ENCODE results near the gene TMUB2.

DNA sequence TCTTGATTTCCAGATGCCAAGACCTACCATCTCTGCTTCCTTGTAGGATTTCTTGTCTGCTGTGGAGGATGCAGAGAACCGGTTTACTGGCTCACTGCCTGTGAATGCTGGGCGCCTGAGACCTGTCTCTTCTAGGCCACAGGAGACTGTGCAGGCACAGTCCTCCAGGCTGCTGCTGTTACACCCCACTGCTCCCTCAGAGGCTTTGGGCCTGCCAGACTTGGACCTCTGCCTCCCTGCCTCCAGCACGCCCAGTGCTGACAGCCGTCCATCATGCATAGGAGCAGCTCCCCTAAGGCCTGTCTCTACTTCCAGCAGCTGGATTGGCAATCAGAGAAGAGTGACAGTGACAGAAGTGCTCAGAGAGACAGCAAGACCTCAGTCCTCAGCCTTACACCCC lies 39.0 kb upstream of the TMUB2 start:
- TF ChIP-seq, protein P1, sequence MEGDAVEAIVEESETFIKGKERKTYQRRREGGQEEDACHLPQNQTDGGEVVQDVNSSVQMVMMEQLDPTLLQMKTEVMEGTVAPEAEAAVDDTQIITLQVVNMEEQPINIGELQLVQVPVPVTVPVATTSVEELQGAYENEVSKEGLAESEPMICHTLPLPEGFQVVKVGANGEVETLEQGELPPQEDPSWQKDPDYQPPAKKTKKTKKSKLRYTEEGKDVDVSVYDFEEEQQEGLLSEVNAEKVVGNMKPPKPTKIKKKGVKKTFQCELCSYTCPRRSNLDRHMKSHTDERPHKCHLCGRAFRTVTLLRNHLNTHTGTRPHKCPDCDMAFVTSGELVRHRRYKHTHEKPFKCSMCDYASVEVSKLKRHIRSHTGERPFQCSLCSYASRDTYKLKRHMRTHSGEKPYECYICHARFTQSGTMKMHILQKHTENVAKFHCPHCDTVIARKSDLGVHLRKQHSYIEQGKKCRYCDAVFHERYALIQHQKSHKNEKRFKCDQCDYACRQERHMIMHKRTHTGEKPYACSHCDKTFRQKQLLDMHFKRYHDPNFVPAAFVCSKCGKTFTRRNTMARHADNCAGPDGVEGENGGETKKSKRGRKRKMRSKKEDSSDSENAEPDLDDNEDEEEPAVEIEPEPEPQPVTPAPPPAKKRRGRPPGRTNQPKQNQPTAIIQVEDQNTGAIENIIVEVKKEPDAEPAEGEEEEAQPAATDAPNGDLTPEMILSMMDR (IDR thresholded peaks at IDR 0.05): no peak
- no peak for TF ChIP-seq POLR2A (IDR thresholded peaks at IDR 0.05)
